Nephron (organoid): ENCODE measurements around the gene ZBTB21.
"Not testable (repeated sequence)": the region's sequence is repeated elsewhere in the genome, so short reads cannot be mapped to it uniquely, and the experiment has no call there.

ENCODE experiments used
- H3K27ac Mint-ChIP-seq, 3 experiments: 2 replicates each; pipeline ENCODE4 v1.8.0; 2020; ENCODE audit warnings: mixed read lengths in 3 of 3, mild to moderate bottlenecking in 2 of 3, moderate library complexity in 1 of 3
- H3K27me3 Mint-ChIP-seq: 2 replicates; pipeline ENCODE4 v1.8.0; 2021; ENCODE audit warnings: low read depth, mild to moderate bottlenecking, moderate library complexity, mixed read lengths
- H3K36me3 Mint-ChIP-seq: 2 replicates; pipeline ENCODE4 v1.8.0; 2020; ENCODE audit warnings: low read depth, mixed read lengths
- H3K4me1 Mint-ChIP-seq: 2 replicates; pipeline ENCODE4 v1.8.0; 2020; ENCODE audit warnings: mixed read lengths
- H3K4me3 Mint-ChIP-seq, 3 experiments: 2 replicates each; pipeline ENCODE4 v1.8.0; 2020; ENCODE audit warnings: mild to moderate bottlenecking in 3 of 3, mixed read lengths in 3 of 3, moderate library complexity in 2 of 3
- H3K9me3 Mint-ChIP-seq: 2 replicates; pipeline ENCODE4 v1.8.0; 2020; ENCODE audit warnings: mixed read lengths
- TF ChIP-seq, protein P1 (sequence below), 3 experiments: fragments of 200-600 bp; sonication (generic); IDR thresholded peaks; one replicate each; pipeline ENCODE4 v1.5.0; 2021; ENCODE audit warnings: antibody characterized with exemption in 3 of 3; ENCODE audit not compliant: unreplicated experiment in 3 of 3

The ZBTB21 gene

DNA sequence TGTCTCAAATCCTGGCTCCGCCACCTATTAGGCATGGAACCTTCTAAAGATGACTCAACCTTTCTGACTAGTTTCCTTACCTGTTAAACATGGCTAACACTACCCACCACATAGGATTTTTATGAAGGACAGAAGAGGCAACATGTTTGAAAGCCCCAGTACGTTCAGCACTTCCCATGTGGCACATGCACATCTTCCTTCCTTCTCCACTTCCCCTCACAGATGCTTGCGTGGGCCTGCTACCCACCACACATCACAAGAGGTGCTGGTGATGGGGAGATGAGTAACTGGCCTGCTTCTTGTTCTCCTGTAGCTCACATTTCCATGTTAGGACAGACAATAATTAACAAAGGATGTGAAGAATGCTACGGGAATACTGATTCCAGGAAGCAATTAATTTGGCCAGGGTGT is 7.1 kb downstream of the ZBTB21 start:
- Mint-ChIP-seq H3K4me1 (peaks cover 5% of the 10 kb centered on the region), H3K36me3 (peaks cover 55% of the 10 kb centered on the region), H3K27ac (no peak overlapping the region), H3K27me3 (no peaks in the 10 kb centered on the region), H3K4me3 (no peak overlapping the region), H3K9me3 (no peaks in the 10 kb centered on the region)
- TF ChIP-seq, protein P1, sequence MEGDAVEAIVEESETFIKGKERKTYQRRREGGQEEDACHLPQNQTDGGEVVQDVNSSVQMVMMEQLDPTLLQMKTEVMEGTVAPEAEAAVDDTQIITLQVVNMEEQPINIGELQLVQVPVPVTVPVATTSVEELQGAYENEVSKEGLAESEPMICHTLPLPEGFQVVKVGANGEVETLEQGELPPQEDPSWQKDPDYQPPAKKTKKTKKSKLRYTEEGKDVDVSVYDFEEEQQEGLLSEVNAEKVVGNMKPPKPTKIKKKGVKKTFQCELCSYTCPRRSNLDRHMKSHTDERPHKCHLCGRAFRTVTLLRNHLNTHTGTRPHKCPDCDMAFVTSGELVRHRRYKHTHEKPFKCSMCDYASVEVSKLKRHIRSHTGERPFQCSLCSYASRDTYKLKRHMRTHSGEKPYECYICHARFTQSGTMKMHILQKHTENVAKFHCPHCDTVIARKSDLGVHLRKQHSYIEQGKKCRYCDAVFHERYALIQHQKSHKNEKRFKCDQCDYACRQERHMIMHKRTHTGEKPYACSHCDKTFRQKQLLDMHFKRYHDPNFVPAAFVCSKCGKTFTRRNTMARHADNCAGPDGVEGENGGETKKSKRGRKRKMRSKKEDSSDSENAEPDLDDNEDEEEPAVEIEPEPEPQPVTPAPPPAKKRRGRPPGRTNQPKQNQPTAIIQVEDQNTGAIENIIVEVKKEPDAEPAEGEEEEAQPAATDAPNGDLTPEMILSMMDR (IDR thresholded peaks at IDR 0.05; ENCODE audit: unreplicated experiment in 3 of 3): no peak

DNA sequence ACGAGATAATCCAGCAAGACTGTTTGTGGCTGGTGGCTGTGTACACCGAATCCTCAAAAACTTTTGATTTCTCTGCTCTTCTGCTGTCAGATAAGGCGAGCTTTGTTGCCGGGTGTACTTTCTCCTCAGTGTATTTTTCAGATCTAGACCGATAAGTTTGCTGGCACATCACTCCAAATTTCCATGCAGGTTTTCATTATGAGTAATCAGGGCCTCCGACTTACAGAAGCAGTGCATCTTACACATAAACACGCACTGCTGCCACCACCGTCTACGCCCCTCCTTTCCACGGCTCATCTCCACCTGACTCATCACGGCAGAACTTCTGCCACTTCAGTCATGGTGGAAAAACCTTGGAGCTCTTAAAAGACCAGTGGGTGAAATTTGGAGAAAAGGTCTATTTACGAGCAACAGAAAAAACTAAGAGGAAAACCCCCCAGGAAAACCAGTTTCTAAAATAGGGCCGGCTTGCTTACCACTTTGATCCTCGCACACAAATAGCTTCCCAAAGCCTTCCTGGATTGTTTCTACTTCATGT is 7.7 kb downstream of the ZBTB21 start:
- TF ChIP-seq, protein P1 (IDR thresholded peaks at IDR 0.05; ENCODE audit: unreplicated experiment in 3 of 3): no peak
- H3K9me3 Mint-ChIP-seq: no peaks in the 10 kb centered on the region
- H3K4me3 Mint-ChIP-seq: no peak overlapping the region
- no peaks in the 10 kb centered on the region for H3K27me3 Mint-ChIP-seq
- peaks cover 55% of the 10 kb centered on the region for H3K36me3 Mint-ChIP-seq
- H3K4me1 Mint-ChIP-seq: peaks cover 5% of the 10 kb centered on the region
- no peak overlapping the region for H3K27ac Mint-ChIP-seq

DNA sequence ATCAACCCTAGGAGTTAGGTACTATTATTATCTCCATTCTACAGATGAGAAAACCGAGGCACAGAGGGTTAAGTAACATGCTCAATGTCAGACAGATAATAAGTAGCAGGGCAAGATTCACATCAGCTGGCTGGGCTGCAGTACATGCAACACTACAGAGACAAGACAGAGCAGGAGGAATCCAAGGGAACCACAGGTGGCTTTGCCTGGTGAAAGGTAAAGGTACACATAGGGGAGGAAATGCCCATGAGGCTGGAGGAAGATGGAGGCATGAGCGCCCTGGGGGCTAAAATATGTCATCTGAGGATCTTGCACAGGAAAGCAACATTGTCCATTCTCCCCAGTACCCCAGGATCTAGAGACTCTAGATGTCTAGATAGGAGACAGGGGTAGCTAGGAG is 8.4 kb downstream of the ZBTB21 start:
- Mint-ChIP-seq H3K27me3 (no peaks in the 10 kb centered on the region), H3K9me3 (peaks cover 2% of the 10 kb centered on the region), H3K36me3 (peaks cover 58% of the 10 kb centered on the region), H3K27ac (no peak overlapping the region), H3K4me1 (peaks cover 5% of the 10 kb centered on the region), H3K4me3 (no peak overlapping the region)
- TF ChIP-seq, protein P1 (IDR thresholded peaks at IDR 0.05; ENCODE audit: unreplicated experiment in 3 of 3): no peak

DNA sequence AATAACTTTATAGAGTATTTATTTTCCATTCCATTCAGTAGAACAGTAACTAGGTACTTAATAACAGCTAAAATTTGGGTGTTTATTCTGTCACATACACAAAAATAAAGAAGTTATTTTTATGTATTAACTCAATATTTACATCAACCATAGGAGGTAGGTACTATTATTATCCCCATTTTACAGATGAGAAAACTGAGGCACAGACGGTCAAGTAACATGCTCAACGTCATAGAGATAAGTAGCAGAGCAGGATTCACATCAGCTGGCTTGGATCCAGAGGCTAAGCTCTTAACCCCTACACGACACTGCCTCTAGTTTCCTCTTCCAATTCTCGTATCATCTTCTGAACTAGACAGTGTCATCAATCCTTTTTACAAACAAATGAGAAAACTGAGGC is 9.3 kb downstream of the ZBTB21 start:
- Mint-ChIP-seq H3K4me3 (no peak overlapping the region), H3K27me3 (no peaks in the 10 kb centered on the region), H3K27ac (no peak overlapping the region), H3K36me3 (peaks cover 63% of the 10 kb centered on the region), H3K9me3 (peaks cover 10% of the 10 kb centered on the region), H3K4me1 (peaks cover 5% of the 10 kb centered on the region)
- TF ChIP-seq, protein P1 (IDR thresholded peaks at IDR 0.05; ENCODE audit: unreplicated experiment in 3 of 3): no peak

DNA sequence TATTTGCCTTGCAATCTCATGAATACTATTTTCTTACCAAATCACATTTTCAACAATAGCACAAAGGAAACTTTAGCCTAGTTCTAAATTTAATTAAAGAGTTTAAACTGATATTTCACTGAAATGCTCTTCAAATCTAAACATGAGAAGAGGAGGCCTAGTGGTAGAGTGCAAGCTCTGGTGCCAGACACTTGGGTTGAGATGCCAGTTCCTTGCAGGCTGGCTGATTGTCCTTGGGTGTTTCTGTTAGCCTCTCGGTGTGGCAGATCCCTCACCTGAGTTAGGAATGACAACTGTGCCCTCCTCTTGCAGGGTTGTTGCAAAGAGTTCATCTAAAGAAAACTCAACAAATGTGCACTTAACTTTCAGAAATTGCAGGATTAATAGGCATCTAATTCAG is 12.5 kb downstream of the ZBTB21 start:
- Mint-ChIP-seq H3K36me3 (peaks cover 92% of the 10 kb centered on the region), H3K4me1 (no peaks in the 10 kb centered on the region), H3K27ac (no peak overlapping the region), H3K9me3 (peaks cover 17% of the 10 kb centered on the region), H3K4me3 (no peak overlapping the region), H3K27me3 (no peaks in the 10 kb centered on the region)
- TF ChIP-seq, protein P1 (IDR thresholded peaks at IDR 0.05; ENCODE audit: unreplicated experiment in 3 of 3): no peak

DNA sequence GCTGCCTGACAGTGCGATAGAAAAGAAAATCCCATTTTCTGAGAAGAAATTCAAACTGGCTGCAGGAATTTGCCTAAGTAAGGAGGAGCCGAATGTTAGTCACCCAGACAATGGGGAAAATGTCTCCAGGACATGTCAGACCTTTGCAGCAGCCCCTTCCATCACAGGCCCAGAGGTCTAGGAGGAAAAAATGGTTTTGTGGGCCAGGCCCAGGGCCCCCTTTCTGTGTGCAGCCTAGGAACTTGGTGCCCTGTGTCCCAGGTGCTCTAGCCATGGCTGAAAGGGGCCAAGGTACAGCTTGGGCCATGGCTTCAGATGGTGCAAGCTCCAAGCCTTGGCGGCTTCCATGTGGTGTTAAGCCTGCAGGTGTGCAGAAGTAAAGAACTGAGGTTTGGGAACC is 14.6 kb downstream of the ZBTB21 start:
- Mint-ChIP-seq H3K36me3 (peaks cover 93% of the 10 kb centered on the region), H3K4me1 (no peaks in the 10 kb centered on the region), H3K27ac (no peak overlapping the region), H3K4me3 (no peak overlapping the region), H3K27me3 (no peaks in the 10 kb centered on the region), H3K9me3 (peaks cover 17% of the 10 kb centered on the region)
- TF ChIP-seq, protein P1 (IDR thresholded peaks at IDR 0.05; ENCODE audit: unreplicated experiment in 3 of 3): no peak

DNA sequence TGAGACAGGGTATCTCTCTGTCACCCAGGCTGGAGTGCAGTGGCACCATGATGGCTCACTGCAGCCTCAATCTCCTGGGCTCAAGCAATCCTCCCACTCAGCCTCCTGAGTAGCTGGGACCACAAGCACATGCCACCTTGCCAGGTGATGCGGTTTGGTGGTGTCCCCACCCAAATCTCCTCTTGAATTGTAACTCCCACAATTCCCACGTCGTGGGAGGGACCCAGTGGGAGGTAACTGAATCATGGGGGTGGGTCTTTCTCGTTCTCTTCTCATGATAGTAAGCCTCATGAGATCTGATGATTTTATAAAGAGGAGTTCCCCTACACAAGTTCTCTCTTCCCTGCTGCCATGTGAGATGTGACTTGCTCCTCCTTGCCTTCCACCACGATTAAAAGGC is 15.5 kb downstream of the ZBTB21 start:
- peaks cover 17% of the 10 kb centered on the region for H3K9me3 Mint-ChIP-seq
- H3K4me1 Mint-ChIP-seq, H3K4me3 Mint-ChIP-seq, H3K27ac Mint-ChIP-seq, H3K27me3 Mint-ChIP-seq: not testable (repeated sequence)
- H3K36me3 Mint-ChIP-seq: peaks cover 87% of the 10 kb centered on the region
